GM19023 (cell line): ENCODE results near the gene B3GNT3.
"Not testable (repeated sequence)": the region's sequence is repeated elsewhere in the genome, so short reads cannot be mapped to it uniquely, and the experiment has no call there.

ENCODE experiments used
- ATAC-seq: cut with Tn5 transposase; IDR thresholded peaks from one replicate; pipeline ENCODE4 v1.9.1; 2021; ENCODE audit warnings: mild to moderate bottlenecking, moderate library complexity; ENCODE audit not compliant: unreplicated experiment

The B3GNT3 gene

DNA sequence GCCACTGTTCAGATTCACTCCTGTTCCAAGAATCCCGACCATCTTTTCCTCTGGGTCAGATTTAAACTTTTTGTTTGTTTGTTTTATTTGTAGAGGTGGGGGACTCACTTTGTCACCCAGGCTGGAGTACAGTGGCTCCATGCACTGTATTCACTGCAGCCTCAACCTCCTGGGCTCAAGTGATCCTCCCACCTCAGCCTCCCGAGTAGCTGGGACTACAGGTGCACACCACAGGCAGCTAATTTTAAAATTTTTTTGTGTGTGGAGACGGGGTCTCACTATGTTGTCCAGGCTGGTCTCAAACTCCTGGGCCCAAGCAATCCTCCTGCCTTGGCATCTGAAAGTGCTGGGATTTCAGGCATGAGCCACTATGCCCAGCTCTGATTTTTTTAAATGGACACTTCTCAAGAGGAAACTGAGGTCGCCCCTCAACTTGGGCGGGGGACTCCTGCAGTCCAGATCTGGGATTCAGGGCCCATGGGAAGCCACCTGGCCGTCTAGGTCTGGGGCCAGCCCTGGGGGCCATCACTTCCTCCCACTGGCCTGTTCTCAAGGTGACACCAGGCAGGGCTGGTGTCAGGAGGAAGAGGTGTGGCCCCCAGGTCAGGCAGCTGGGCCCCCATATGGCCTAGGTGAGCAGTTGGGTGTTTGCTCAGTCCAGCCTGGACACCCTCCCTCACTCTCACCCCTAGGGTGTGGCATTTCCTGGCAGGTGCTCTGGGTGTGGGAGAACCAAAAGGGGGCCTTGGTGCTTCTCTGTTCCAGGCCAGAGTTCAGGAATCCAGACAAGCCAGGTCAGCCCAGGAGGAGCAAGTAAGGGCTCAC is 1.3 kb downstream of the B3GNT3 start:
- no peak for ATAC-seq

DNA sequence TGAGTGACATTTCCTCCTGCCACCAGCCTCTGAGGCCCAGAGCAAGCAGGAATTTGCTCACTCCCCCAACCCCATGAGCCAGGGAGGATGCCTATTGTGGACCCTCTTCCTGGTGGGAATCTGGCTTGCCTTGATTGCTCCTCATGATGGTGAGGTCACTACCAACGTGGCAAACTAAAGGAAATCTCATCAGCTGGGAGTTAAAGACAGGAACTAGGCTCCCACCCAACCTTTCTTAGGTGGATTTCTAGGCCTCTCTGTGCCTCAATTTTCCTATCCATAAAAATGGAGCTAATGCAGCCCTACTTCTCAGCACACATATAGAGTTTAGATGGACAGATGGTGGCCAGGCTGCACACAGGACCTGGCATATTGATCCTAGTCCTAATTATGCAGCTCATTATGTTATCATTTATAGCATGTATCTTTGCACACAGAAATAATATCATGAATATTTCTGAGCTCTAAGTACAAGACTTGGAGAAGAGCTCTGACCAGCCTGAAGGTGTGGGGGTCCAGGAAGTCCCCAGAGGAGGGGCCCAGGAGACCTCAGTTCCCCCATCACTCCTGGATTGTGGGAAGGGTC is 2.0 kb downstream of the B3GNT3 start:
- ATAC-seq = no peak

DNA sequence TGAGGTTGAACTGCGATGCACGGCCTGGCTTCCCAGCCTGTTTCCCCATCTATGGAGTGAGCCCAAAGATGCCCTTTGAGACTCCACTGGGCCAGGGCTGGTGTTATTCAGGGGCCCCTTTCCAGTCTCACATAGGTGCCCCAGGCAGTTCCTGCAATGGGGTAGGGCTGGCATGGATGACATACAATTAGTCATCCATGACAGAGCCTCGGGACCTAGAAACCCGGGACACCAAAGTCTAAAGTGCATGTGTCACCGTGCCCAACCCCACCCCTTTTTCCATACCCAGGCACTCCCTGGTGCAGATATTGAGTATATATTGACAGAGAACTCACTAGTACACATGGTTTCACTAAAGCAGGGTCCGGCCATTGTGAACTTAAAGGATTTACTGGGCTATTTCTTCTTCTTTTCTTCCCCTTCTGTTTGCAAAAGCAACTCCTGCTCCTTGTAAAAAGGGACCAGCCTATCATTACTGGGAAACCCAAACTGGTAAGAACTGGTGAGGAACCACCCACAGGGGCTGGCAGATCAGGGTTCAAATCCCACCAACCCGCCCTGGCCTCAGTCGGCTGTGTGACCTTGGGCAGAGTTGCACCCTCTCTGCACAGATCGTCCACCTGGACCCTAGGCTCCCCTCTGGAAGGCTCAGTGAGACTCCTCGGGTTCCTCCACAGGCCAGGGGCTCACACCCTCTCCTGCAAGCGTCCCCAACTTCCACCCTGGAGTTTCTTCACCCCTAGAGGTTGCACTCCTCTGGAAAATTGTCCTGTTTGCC is 2.7 kb downstream of the B3GNT3 start:
- no peak for ATAC-seq

DNA sequence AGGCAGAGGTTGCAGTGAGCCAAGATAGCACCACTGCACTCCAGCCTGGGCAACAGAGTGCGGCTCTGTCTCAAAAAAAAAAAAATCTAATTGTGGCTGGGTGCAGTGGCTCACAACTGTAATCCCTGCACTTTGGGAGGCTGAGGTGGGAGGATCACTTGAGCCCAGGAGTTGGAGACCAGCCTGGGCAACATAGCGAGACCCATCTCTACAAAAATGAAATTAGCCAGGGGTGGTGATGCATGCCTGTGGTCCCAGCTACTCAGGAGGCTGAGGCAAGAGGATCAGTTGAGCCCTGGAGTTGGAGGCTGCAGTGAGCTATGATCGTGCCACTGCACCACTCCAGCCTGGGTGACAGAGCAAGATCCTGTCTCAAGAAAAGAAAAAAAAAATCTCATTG is 3.7 kb downstream of the B3GNT3 start:
- not testable (repeated sequence) for ATAC-seq

DNA sequence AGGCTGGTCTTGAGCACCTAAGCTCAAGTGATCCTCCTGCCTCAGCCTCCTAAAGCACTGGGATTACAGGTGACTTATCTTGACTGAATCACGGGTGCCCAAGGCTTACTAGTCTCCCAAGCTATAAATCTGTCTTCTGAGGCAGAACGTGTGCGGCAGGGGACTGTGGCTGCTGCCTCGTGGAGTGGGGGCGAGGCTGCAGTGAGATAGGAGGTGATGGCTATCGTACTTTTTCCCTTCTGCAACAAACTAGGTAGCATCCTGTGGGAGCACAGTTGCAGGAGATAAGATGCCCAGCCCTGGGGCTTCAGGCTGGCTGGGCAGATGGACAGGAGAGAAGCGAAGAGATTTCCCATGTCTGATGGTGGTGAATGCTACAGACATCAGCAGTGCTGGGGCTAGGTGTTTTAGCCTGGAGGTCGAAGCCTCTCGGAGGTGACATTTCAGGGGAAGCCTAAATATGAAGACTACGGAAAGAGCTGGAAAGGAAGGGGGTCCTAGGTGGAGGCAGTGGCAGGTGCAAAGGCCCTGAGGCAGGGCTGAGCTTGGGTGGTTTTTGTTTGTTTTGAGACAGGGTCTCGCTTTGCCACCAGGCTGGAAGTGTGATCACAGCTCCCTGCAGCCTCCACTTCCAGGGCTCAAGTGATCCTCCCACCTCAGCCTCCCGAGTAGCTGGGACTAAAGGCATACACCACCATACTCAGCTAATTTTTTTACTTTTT is 7.4 kb downstream of the B3GNT3 start:
- ATAC-seq = no peak

DNA sequence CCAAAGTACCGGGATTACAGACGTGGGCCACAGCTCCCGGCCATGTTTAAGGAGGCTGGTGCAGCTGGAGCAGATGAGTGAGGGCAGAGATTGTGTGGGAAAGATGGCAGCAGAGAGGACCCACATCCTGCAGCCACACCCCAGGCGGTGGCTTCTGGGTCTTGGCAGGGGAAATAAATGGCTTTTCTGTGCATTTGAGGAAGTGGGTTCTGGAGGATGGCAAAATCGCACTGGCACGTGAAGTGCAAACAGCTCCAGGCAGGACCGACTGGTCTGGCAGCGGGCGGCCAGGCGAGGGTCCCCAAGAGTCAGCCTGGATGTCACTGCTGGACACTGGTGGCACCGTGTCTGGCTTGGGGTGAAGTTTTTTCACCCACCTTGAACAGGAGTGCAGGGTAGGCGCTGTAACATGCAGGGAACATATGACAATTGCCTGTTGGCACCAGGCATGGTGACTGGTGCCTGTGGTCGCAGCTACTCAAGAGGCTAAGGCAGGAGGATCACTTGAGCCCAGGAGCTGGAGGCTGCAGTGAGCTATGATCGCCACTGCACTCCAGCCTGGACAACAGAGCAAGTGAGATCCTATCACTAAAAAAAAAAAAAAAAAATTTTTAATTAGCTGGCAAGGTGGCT is 8.4 kb downstream of the B3GNT3 start:
- no peak for ATAC-seq

DNA sequence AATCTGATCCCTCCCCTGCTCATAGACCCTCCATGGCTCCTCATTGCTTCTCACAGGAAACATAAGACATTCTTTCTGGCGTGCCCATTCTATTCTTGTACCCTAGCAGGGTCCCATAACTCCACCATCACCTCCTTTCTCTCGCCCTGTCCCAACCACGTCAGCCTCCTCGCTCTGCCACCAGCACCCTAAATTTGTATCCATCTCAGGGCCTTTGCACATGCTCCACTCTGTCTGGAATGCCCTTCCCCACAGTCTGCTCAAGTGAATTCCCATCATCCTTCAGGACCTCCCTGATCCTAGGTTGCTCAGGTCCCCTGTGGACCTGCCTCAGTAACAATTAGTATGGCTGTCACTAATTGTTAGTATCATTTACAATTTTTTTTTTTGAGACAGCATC is 10.5 kb downstream of the B3GNT3 start:
- ATAC-seq = no peak

DNA sequence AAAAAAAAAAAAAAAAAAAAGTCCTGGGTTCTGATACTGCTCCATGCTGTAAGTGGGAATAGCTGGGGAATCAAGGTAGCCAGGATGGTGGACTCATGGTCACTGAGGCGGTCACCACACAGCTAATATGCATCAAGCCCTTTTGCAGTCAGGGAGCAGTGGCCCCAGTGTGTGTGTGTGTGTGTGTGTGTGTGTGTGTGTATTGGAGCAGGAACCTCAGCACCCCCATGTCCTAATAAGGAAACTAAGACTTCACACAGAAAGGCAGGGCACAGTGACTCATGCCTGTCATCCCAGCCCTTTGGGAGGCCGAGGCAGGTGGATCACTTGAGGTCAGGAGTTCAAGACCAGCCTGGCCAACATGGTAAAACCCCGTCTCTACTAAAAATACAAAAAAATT is 12.0 kb downstream of the B3GNT3 start:
- no peak for ATAC-seq

DNA sequence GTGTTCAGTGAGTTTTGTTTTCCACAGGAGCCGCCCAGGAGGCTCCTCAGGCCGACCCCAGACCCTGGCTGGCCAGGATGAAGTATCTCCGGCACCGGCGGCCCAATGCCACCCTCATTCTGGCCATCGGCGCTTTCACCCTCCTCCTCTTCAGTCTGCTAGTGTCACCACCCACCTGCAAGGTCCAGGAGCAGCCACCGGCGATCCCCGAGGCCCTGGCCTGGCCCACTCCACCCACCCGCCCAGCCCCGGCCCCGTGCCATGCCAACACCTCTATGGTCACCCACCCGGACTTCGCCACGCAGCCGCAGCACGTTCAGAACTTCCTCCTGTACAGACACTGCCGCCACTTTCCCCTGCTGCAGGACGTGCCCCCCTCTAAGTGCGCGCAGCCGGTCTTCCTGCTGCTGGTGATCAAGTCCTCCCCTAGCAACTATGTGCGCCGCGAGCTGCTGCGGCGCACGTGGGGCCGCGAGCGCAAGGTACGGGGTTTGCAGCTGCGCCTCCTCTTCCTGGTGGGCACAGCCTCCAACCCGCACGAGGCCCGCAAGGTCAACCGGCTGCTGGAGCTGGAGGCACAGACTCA is 12.9 kb downstream of the B3GNT3 start:
- ATAC-seq = no peak

DNA sequence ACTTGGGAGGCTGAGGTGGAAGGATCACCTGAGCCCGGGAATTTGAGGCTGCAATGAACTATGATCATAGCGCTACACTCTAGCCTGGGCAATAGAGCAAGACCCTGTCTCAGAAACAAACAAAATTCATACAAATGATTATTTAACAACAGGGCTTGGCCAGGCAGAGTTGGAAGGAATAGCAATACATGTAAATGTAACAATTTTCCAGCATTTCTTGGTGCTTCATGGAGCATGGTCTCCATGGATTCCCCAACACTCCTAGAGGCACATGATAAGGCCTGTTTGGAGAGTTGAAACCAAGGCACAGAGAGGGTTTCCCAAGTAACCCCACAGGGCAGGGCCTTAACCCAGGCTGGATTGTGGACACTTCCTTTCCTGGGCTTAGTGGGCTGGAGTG is 16.2 kb downstream of the B3GNT3 start:
- no peak for ATAC-seq

DNA sequence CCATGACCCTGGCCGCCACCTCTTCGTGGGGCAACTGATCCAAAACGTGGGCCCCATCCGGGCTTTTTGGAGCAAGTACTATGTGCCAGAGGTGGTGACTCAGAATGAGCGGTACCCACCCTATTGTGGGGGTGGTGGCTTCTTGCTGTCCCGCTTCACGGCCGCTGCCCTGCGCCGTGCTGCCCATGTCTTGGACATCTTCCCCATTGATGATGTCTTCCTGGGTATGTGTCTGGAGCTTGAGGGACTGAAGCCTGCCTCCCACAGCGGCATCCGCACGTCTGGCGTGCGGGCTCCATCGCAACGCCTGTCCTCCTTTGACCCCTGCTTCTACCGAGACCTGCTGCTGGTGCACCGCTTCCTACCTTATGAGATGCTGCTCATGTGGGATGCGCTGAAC is 16.7 kb downstream of the B3GNT3 start:
- no peak for ATAC-seq

DNA sequence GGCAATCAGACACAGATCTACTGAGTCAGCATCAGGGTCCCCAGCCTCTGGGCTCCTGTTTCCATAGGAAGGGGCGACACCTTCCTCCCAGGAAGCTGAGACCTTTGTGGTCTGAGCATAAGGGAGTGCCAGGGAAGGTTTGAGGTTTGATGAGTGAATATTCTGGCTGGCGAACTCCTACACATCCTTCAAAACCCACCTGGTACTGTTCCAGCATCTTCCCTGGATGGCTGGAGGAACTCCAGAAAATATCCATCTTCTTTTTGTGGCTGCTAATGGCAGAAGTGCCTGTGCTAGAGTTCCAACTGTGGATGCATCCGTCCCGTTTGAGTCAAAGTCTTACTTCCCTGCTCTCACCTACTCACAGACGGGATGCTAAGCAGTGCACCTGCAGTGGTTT is 17.2 kb downstream of the B3GNT3 start:
- ATAC-seq = no peak

DNA sequence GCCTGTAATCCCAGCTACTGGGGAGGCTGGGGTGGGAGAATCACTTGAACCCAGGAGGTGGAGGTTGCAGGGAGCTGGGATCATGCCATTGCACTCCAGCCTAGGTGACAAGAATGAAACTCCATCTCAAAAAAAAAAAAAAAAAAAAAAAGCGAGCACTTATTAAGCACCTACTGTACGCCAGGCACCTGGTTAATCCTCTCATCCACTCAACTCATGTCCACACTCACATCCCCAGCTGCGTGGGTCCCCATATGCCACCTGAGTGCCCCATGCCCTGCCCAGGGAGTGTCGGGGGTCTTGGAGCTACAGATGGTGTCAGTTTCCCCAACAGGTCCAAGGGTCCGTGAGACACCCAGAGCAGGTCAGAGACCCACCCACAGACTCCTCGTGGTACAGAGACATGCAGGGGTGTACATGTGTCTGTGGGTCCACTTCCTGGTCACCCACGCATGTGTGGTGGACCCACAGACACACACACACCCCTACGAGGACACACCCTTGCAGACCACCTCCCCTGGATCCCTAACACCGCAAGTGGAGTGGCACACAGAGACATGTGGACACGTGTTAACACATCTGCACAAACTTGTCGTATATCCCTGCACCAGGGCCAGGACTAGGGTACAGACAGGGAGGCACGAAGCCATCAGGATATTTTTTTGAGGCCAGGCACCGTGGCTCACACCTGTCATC is 22.9 kb downstream of the B3GNT3 start:
- ATAC-seq = no peak

DNA sequence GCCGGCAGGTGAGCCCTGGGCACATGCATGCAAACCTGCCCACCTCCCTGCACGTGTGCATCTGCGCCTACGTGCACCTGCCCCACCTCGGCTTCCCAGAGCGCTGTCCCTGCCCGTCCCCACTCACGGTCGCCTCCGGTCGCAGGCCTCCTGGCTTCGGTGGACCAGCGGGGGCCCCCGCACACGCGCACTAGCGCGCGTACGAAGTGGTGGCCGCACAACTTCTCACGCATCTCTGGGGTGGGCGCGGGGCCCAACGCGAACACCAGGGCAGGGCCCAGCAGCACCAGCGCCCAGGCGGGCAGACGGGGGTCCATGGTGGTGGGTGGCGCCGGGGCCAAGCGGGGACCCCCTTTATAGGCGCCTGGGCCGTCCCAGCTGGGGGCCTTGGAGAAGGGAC is 26.3 kb downstream of the B3GNT3 start, which contains the start of gene INSL3:
Gene INSL3, minus strand, starts transcription at position 330 of the 400 bp plus-strand sequence. Its CDS starts 13 bp downstream, at position 317.
- ATAC-seq = no peak

DNA sequence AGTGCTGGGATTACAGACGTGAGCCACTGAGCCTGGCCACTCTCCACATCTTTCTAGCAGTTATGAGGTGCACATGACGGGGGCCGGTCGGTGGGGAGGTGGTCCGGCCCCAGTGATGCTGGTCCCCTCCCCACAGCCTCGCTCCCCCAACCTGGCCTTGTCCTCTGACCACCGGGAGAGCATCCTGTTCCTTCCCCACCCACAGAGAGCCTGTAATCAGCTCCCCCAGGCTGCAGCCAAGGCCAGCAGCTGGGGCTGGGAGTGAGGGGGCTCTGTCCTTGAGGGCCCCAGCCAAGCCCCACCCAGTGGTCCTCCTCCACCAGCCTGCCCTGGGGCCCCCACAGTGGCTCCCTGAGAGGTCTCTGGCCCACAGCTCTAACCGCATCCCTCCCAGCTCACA is 29.4 kb downstream of the B3GNT3 start:
- ATAC-seq = no peak

DNA sequence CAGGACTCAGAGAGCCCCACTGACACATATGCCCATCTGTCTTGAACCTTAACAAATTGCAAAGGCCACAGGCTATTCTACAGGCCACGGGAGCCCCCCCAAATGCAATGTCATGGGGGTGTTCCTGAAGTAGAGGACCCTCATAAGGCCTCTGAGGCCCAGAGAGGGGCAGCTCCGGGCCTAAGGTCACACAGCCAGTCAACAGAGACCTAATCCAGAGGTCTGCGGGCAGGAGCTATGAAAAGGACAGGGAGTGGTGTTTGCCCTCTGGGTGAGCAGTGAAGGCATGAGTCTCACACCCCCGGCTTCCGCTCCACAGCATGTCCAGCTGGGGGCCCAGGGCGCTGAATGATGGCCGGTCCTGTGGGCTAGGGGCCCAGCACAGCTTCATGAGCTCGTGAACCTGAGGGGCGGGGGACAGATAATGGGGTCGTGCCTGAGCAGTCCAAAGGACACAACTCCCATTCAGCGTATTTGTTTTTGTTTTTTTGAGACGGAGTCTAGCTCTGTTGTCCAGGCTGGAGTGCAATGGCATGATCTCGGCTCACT is 31.6 kb downstream of the B3GNT3 start:
- ATAC-seq = no peak

DNA sequence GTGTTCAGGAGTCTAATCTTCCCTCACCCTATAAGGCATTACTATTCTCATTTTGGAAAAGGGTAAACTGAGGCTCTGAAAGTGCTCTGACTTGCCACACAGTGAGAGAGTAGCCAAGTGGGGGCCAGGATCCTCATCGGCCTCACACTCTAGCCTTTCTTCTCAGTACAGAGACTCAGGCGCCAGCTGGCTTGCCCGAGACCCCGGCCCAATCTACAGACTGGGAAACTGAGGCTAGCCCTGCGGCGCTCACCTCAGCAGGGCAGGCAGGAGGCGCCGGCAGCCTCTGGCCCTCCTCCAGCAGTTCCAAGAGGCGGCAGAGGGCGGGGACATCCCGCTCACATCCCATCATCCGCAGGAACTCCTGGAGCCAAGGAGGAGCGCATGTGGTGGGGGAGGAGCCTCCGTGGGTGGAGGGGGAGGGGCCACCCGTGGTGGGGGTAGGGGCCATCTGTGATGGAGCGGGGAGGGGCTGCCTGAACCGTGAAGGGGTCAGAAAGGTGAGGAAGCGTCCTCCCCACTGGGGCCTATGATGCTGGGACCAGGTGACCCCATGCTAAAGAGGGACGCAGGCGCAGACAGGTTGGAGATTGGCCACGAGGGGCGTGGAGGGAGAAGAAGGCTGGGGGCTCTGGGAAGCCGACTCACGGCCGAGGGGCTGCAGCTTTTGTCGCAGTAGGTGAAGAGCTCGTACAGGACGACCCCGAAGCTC is 35.1 kb downstream of the B3GNT3 start:
- ATAC-seq = no peak

DNA sequence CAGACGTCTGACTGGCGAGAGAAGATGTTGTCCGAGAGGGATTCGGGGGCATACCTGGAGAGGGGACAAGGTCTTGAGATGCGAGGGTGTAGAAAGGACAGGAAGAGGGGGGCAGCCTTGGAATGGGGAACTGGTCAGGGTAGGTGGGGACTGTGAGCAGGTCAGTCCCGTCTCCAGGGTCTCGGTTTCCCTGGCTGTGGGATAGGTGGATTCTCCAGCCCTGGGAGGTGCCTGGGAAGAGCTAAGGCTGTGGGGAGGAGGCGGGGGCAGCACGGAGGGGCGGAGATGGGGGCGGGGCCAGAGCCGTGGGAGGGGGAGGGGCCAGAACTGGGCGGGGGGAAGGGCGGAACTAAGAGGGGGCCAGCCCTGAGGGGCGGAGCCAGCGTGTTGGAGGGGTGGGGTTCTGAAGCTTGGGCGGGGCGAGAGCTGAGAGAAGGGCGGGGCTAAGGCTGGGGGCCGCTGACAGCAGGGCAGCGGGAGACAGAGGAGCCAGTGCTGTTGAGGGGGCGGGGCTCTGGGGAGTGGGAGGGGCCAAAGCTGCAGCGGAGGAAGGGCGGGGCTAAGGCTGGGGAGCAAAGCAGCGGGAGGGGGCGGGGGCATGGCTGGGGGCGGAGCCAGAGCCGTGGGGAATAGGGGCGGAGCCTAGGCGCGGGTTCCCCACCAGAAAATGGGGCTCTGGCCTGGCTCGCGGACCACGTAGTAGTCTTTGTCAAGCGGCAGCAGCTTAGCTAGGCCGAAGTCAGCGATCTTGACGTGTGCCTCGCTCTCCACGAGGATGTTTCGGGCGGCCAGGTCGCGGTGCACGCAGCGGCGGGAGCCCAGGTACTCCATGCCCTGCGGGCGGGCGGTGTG is 35.9 kb downstream of the B3GNT3 start:
- ATAC-seq = no peak
